MCF 10A (cell line): Measurements from ENCODE around the gene ZNF844. TPM values are rescaled to one million over a fixed set of nuclear protein-coding genes. Genes with fewer than 3 reads are reported as not detected.
"Not testable (repeated sequence)": the region's sequence is repeated elsewhere in the genome, so short reads cannot be mapped to it uniquely, and the experiment has no call there.

Experiments used
- BruUV-seq: library from RNA; stranded (reverse); fragments of 400-500 nt; replicated peaks from 2 replicates; lab custom pipeline; 2021; lab: Mats Ljungman, UMichigan
- CTCF ChIA-PET: fragments of 300-600 bp; sonication (Branson Sonifier 250); formaldehyde crosslinking; extraction: SDS; loops from one replicate; lab custom pipeline; 2021; ENCODE audit warnings: antibody characterized with exemption, inconsistent platforms; lab: Yijun Ruan, JAX
- POLR2A ChIA-PET: fragments of 300-600, 350-650 bp; sonication (Branson Sonifier 250); formaldehyde crosslinking; extraction: SDS; loops from one replicate; lab custom pipeline; 2020; ENCODE audit warnings: antibody characterized with exemption, inconsistent platforms; lab: Yijun Ruan, JAX
- DNase-seq: peaks from one replicate; pipeline ENCODE4 v3.0.0-alpha.2; 2018; ENCODE audit not compliant: unreplicated experiment
- H3K27ac Mint-ChIP-seq: one replicate; pipeline ENCODE4 v1.8.0; 2022; ENCODE audit warnings: mild to moderate bottlenecking, low read depth, mixed read lengths; ENCODE audit not compliant: unreplicated experiment
- H3K27me3 Mint-ChIP-seq: one replicate; pipeline ENCODE4 v1.8.0; 2022; ENCODE audit warnings: mixed read lengths; ENCODE audit not compliant: insufficient read depth, unreplicated experiment
- H3K36me3 Mint-ChIP-seq: one replicate; pipeline ENCODE4 v1.8.0; 2022; ENCODE audit warnings: mild to moderate bottlenecking, moderate library complexity, mixed read lengths; ENCODE audit not compliant: insufficient read depth, unreplicated experiment
- H3K4me1 Mint-ChIP-seq: one replicate; pipeline ENCODE4 v1.8.0; 2022; ENCODE audit warnings: mixed read lengths; ENCODE audit not compliant: insufficient read depth, unreplicated experiment
- H3K4me3 Mint-ChIP-seq: one replicate; pipeline ENCODE4 v1.8.0; 2022; ENCODE audit warnings: mild to moderate bottlenecking, moderate library complexity, mixed read lengths; ENCODE audit not compliant: unreplicated experiment
- H3K9me3 Mint-ChIP-seq: one replicate; pipeline ENCODE4 v1.8.0; 2022; ENCODE audit warnings: mixed read lengths; ENCODE audit not compliant: unreplicated experiment
- CTCF ChIP-seq: fragments of 200-600 bp; IDR thresholded peaks from one replicate; pipeline ENCODE4 v1.8.0; 2022; ENCODE audit warnings: antibody characterized with exemption, mild to moderate bottlenecking; ENCODE audit not compliant: unreplicated experiment
- intact Hi-C: fragments of 100-400 bp; cut with micrococcal nuclease; formaldehyde crosslinking; loops from 2 replicates; pipeline ENCODE4 v1.14.1; 2022
- total RNA-seq: library from RNA; stranded (reverse); gene quantifications from 2 replicates; pipeline ENCODE4 v1.2.3, GENCODE V29; 2022

The ZNF844 gene
- total RNA-seq, 1 experiment from 2014 or later = not detected

GRCh38 chr19:12052497-12053169 lies 11.9 kb upstream of the ZNF844 start, which contains the start of gene ZNF878:
TSS of gene ZNF878 (minus strand) at chr19:12052961. CDS start at chr19:12052801, 160 bp downstream.
- ChIA-PET CTCF (no interaction called here), POLR2A (no interaction called here)
- DNase-seq = no peak
- H3K4me1 Mint-ChIP-seq = no peaks in the 10 kb centered on the region
- no peaks in the 10 kb centered on the region for H3K27me3 Mint-ChIP-seq
- H3K9me3 Mint-ChIP-seq = peaks cover 15% of the 10 kb centered on the region
- no TSS peak for BruUV-seq
- no peak within 1 kb of the TSS for H3K27ac Mint-ChIP-seq
- no peak for TF ChIP-seq CTCF
- H3K4me3 Mint-ChIP-seq = peak within 1 kb of the TSS; percentile 5
- intact Hi-C loops = no loop called here
- H3K36me3 Mint-ChIP-seq = no peaks in the 10 kb centered on the region

- peaks cover 15% of the 10 kb centered on the region for H3K9me3 Mint-ChIP-seq
- no peaks in the 10 kb centered on the region for H3K4me1 Mint-ChIP-seq
- no TSS peak for BruUV-seq
- H3K36me3 Mint-ChIP-seq = no peaks in the 10 kb centered on the region
- intact Hi-C loops = no loop called here
- H3K4me3 Mint-ChIP-seq = no peak overlapping the region
- no peak for DNase-seq
- POLR2A ChIA-PET = no interaction called here
- CTCF ChIA-PET = no interaction called here
- TF ChIP-seq CTCF = no peak
- H3K27ac Mint-ChIP-seq = no peak overlapping the region
- no peaks in the 10 kb centered on the region for H3K27me3 Mint-ChIP-seq
Observed at GRCh38 chr19:12055784-12056183, 8.7 kb upstream of the ZNF844 start.

GRCh38 chr19:12075538-12076139 lies 11.1 kb downstream of the ZNF844 start:
- H3K36me3 Mint-ChIP-seq = no peaks in the 10 kb centered on the region
- intact Hi-C loops = no loop called here
- H3K27me3 Mint-ChIP-seq = no peaks in the 10 kb centered on the region
- TF ChIP-seq CTCF = no peak
- DNase-seq = no peak
- no peak overlapping the region for H3K27ac Mint-ChIP-seq
- H3K9me3 Mint-ChIP-seq = peaks cover 29% of the 10 kb centered on the region
- no peaks in the 10 kb centered on the region for H3K4me1 Mint-ChIP-seq
- ChIA-PET CTCF (no interaction called here), POLR2A (no interaction called here)
- no TSS peak for BruUV-seq
- H3K4me3 Mint-ChIP-seq = no peak overlapping the region

- H3K36me3 Mint-ChIP-seq, H3K27ac Mint-ChIP-seq, POLR2A ChIA-PET, BruUV-seq, H3K27me3 Mint-ChIP-seq, CTCF ChIA-PET, H3K4me3 Mint-ChIP-seq, intact Hi-C loops, H3K4me1 Mint-ChIP-seq, DNase-seq: not testable (repeated sequence)
- peaks cover 26% of the 10 kb centered on the region for H3K9me3 Mint-ChIP-seq
Observed at GRCh38 chr19:12076331-12076730, 11.8 kb downstream of the ZNF844 start.
